Ovary (tissue), 3 donors: ENCODE results near the gene RUFY3.
"Not testable (repeated sequence)": the region's sequence is repeated elsewhere in the genome, so short reads cannot be mapped to it uniquely, and the experiment has no call there.

Source experiments
- POLR2A ChIP-seq: fragments of 450-650 bp; IDR thresholded peaks from one replicate; pipeline ENCODE4 v1.6.1; 2017; ENCODE audit warnings: antibody characterized with exemption, mild to moderate bottlenecking, moderate library complexity
- TF ChIP-seq, protein P1 (sequence below), 3 donors: fragments of 450-650 bp in 2 of 3; fragments of 200-600 bp in 1 of 3; IDR thresholded peaks; one replicate each; pipeline versions ENCODE4 v1.5.1 to v1.8.0; 2016 to 2022; ENCODE audit warnings: antibody characterized with exemption in 3 of 3, mild to moderate bottlenecking in 1 of 3
- donor health status: DM: no; HTN: no; CAD: no.

DNA sequence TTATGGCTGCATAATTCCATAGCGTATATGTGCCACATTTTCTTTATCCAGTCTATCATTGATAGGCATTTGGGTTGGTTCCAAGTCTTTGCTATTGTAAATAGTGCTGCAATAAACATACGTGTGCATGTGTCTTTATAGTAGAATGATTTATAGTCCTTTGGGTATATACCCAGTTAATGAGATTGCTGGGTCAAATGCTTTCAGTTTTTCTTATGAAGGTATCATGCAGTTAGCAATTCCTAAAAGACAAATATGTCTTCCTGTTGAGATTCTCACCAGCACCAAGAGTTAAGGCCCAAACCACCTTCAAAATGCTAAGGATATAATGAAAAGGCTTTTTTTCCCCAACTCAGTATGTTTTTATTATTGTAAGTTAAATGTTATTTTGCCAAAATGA, 19.2 kb upstream of the RUFY3 start:
- TF ChIP-seq, protein P1, sequence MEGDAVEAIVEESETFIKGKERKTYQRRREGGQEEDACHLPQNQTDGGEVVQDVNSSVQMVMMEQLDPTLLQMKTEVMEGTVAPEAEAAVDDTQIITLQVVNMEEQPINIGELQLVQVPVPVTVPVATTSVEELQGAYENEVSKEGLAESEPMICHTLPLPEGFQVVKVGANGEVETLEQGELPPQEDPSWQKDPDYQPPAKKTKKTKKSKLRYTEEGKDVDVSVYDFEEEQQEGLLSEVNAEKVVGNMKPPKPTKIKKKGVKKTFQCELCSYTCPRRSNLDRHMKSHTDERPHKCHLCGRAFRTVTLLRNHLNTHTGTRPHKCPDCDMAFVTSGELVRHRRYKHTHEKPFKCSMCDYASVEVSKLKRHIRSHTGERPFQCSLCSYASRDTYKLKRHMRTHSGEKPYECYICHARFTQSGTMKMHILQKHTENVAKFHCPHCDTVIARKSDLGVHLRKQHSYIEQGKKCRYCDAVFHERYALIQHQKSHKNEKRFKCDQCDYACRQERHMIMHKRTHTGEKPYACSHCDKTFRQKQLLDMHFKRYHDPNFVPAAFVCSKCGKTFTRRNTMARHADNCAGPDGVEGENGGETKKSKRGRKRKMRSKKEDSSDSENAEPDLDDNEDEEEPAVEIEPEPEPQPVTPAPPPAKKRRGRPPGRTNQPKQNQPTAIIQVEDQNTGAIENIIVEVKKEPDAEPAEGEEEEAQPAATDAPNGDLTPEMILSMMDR (IDR thresholded peaks at IDR 0.05), result not testable (repeated sequence)
- not testable (repeated sequence) for TF ChIP-seq POLR2A
